Loucy (cell line): ENCODE data around the gene CDC25A.

Source experiments
- H2AFZ ChIP-seq: fragments of 200-600 bp; sonication (generic); 2 replicates; pipeline ENCODE4 v1.6.0; 2016; ENCODE audit warnings: antibody characterized with exemption, mild to moderate bottlenecking, low read length, moderate library complexity
- H3F3A ChIP-seq: fragments of 200-600 bp; 2 replicates; pipeline ENCODE4 v1.6.0; 2016; ENCODE audit warnings: antibody characterized with exemption, low read depth, mild to moderate bottlenecking
- H3K27me3 ChIP-seq: fragments of 200-600 bp; sonication (generic); 2 replicates; pipeline ENCODE4 v1.6.1; 2014; ENCODE audit warnings: low read length, mild to moderate bottlenecking; ENCODE audit not compliant: insufficient read depth, poor library complexity, severe bottlenecking
- H3K36me3 ChIP-seq: fragments of 200-600 bp; sonication (generic); 2 replicates; pipeline ENCODE4 v1.6.1; 2016; ENCODE audit warnings: low read length; ENCODE audit not compliant: insufficient read depth
- H3K4me1 ChIP-seq: fragments of 200-600 bp; sonication (generic); 2 replicates; pipeline ENCODE4 v1.5.1; 2014; ENCODE audit warnings: low read length, mild to moderate bottlenecking; ENCODE audit not compliant: insufficient read depth, poor library complexity, severe bottlenecking
- H3K4me2 ChIP-seq: fragments of 200-600 bp; sonication (generic); 2 replicates; pipeline ENCODE4 v1.6.0; 2014; ENCODE audit warnings: antibody characterized with exemption, low read length, low read depth, mild to moderate bottlenecking; ENCODE audit not compliant: poor library complexity, severe bottlenecking
- H3K4me3 ChIP-seq: fragments of 200-600 bp; sonication (generic); 2 replicates; pipeline ENCODE4 v1.5.1; 2014; ENCODE audit warnings: low read length, mild to moderate bottlenecking, mixed read lengths; ENCODE audit not compliant: poor library complexity, severe bottlenecking
- H3K79me2 ChIP-seq: fragments of 200-600 bp; sonication (generic); 2 replicates; pipeline ENCODE4 v1.6.1; 2014; ENCODE audit warnings: low read length; ENCODE audit not compliant: insufficient read depth
- H3K9ac ChIP-seq: fragments of 200-600 bp; sonication (generic); 2 replicates; pipeline ENCODE4 v1.6.0; 2014; ENCODE audit warnings: mild to moderate bottlenecking, low read depth, low read length, moderate library complexity; ENCODE audit not compliant: poor library complexity, severe bottlenecking
- H3K9me2 ChIP-seq: fragments of 200-600 bp; sonication (generic); replicated peaks from 2 replicates; pipeline ENCODE4 v1.6.1; 2016; ENCODE audit warnings: low read depth, low read length, mixed read lengths
- H3K9me3 ChIP-seq: fragments of 200-600 bp; sonication (generic); 2 replicates; pipeline ENCODE4 v1.6.1; 2014; ENCODE audit warnings: mild to moderate bottlenecking, antibody characterized with exemption, low read length, low read depth; ENCODE audit not compliant: insufficient read depth
- H4K20me1 ChIP-seq: fragments of 200-600 bp; sonication (generic); 2 replicates; pipeline ENCODE4 v1.6.0; 2014; ENCODE audit warnings: antibody characterized with exemption, low read length, mild to moderate bottlenecking; ENCODE audit not compliant: insufficient read depth, poor library complexity, severe bottlenecking
- CTCF ChIP-seq: fragments of 200-600 bp; sonication (generic); conservative IDR thresholded peaks from 2 replicates; pipeline ENCODE4 v1.5.1; 2014; ENCODE audit warnings: mild to moderate bottlenecking, antibody characterized with exemption, low read length
- EZH2phosphoT487 ChIP-seq: fragments of 200-600 bp; IDR thresholded peaks from 2 replicates; pipeline ENCODE4 v1.6.1; 2018; ENCODE audit warnings: antibody characterized with exemption, mild to moderate bottlenecking, moderate library complexity, borderline replicate concordance

CDC25A gene

DNA sequence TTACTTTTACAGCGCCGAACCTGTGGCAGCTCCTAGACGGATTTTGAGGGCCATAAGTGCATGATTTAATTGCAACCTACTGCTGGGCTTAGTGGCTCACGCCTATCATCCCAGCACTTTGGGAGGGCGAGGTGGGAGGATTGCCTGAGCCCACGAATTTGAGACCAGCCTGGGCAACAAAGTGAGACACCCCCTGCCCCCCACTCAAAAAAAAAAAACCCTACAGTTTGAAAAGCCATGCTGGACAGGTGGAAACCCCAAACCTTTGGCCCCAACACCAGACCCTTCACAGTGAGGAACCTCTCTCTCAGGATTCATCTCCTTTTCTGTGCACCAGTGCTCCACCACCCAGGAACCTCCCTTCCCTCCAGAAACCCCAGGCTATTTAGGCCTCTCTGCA, 1.1 kb upstream of the CDC25A start:
- TF ChIP-seq CTCF (no peak), EZH2phosphoT487 (no peak)
- Histone ChIP-seq H3K27me3 (peaks cover 4% of the 10 kb centered on the region), H3K36me3 (peaks cover 16% of the 10 kb centered on the region; the same call in 1 of the 2 replicates), H4K20me1 (peaks cover 27% of the 10 kb centered on the region), H3K9me2 (no peaks in the 10 kb centered on the region), H2AFZ (no peak overlapping the region), H3F3A (no peaks in the 10 kb centered on the region), H3K4me3 (no peak overlapping the region), H3K9me3 (no peaks in the 10 kb centered on the region), H3K4me1 (peaks cover 29% of the 10 kb centered on the region), H3K79me2 (peaks cover 38% of the 10 kb centered on the region), H3K4me2 (peak overlapping the region; percentile 65), H3K9ac (no peak overlapping the region)

DNA sequence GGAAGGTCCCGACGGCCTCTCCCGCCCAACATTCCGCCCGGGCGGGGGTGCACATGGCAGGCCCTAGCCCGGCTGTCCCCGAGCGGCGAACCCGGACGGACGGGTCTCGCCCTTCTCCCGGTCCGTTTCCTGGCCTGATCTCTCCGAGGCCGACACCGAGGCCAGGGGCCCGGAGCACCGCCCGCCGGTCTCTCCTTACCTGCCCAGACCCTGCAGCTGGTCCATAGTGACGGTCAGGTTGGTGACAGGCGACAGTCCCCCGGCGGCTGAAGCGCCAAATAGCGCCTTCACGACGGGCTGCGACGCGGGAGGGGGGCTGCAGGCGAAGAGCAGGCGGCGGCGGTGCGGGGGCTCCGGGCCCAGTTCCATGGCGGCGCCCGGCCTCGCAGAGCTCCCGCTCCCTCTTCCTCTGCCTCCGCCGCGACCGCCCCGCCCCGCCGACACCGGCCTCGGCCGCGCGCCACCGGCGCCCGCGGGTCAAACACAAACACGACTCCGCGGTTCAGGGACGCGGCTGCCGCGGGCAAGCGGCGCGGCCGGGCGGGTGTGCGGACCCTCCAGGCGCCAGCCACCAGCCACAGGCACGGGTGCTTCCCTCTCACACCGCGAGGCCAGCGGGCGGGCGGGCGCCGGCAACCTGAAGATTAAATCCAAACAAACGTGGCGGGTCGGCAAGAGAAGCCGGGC, 495 bp downstream of the CDC25A start:
- peaks cover 54% of the 10 kb centered on the region for H3K79me2 ChIP-seq
- no peak for TF ChIP-seq CTCF
- H3K9me3 ChIP-seq, result no peaks in the 10 kb centered on the region
- peaks cover 31% of the 10 kb centered on the region; the same call in 1 of the 2 replicates for H3K36me3 ChIP-seq
- H2AFZ ChIP-seq, result peak overlapping the region; percentile 82
- peaks cover 4% of the 10 kb centered on the region for H3K27me3 ChIP-seq
- peak overlapping the region; percentile 97 for H3K9ac ChIP-seq
- H3K4me1 ChIP-seq, result peaks cover 45% of the 10 kb centered on the region
- H3K4me2 ChIP-seq, result peak overlapping the region; percentile 97
- no peaks in the 10 kb centered on the region for H3F3A ChIP-seq
- peak overlapping the region; percentile 82 for H3K4me3 ChIP-seq
- no peaks in the 10 kb centered on the region for H3K9me2 ChIP-seq
- peaks cover 40% of the 10 kb centered on the region for H4K20me1 ChIP-seq

DNA sequence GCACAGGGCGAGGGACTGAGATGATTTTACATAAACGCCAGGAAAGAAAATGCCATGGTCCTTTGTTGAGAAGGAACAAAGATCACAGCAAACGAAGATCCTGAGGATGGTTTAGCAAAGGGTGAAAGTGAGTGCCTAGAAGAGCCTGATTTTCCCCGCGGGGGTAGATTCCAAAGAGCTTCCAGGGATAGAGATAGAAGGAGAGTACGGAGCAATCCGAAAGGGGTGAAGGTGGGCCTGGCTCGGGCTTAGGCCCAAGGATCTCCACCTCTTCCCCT, 977 bp downstream of the CDC25A start:
- no peaks in the 10 kb centered on the region for H3K9me2 ChIP-seq
- H4K20me1 ChIP-seq, result peaks cover 44% of the 10 kb centered on the region
- H3K9me3 ChIP-seq, result no peaks in the 10 kb centered on the region
- H3K36me3 ChIP-seq, result peaks cover 36% of the 10 kb centered on the region; the same call in 1 of the 2 replicates
- TF ChIP-seq EZH2phosphoT487 (no peak), CTCF (no peak)
- H3K4me3 ChIP-seq, result peak overlapping the region; percentile 82
- H2AFZ ChIP-seq, result 0 out of 2 replicates have a peak overlapping the region, but pooled peaks have one; percentile 82
- peaks cover 59% of the 10 kb centered on the region for H3K79me2 ChIP-seq
- H3K4me2 ChIP-seq, result peak overlapping the region; percentile 97
- H3K4me1 ChIP-seq, result peaks cover 50% of the 10 kb centered on the region
- H3K9ac ChIP-seq, result peak overlapping the region; percentile 97
- peaks cover 4% of the 10 kb centered on the region for H3K27me3 ChIP-seq
- H3F3A ChIP-seq, result no peaks in the 10 kb centered on the region
